ENCODE data around the gene MYO7B. TPM values are rescaled to one million over a fixed set of nuclear protein-coding genes. Genes with fewer than 3 reads are reported as not detected.

Gene MYO7B
- total and polyA plus RNA-seq, 10 donors, result 32.3 to 165 (median 52.9) TPM

GRCh38 chr2:127498386-127498785 is 37.1 kb upstream of the MYO7B start:
- no peaks in the 10 kb centered on the region for H3K9me3 ChIP-seq
- no peaks in the 10 kb centered on the region for H3K27me3 ChIP-seq (replicated peaks in 1 of 7)
- intact Hi-C loops (cut with DNase I; ENCODE audit: low total_unique reads), result no loop called here
- no peak for TF ChIP-seq POLR2A (IDR thresholded peaks at IDR 0.05)
- no peak for TF ChIP-seq POLR2AphosphoS5 (IDR thresholded peaks at IDR 0.05)
- TF ChIP-seq CTCF (IDR thresholded peaks at IDR 0.05 in 8 of 11, conservative IDR thresholded peaks at IDR 0.05 in 3 of 11), result no peak
- H3K4me3 ChIP-seq, result no peak overlapping the region
- H3K4me1 ChIP-seq, result peaks cover 0 to 8% (median 0%) of the 10 kb centered on the region in 6 donors
- peaks cover 6 to 100% (median 80%) of the 10 kb centered on the region in 6 donors for H3K36me3 ChIP-seq
- no peak overlapping the region for H3K27ac ChIP-seq
- DNase-seq, result no peak
- WGBS, 5 donors, result 76 to 95% (median 87%) methylated on average over 2 of the region's 2 CpGs

GRCh38 chr2:127503491-127503890 is 32.0 kb upstream of the MYO7B start:
- no peak overlapping the region for H3K27ac ChIP-seq
- 94 to 99% (median 97%) methylated on average over 2 of the region's 2 CpGs for WGBS, 5 donors

GRCh38 chr2:127504552-127505430 is 30.7 kb upstream of the MYO7B start:
- Histone ChIP-seq H3K9me3 (no peaks in the 10 kb centered on the region), H3K4me3 (no peak overlapping the region), H3K36me3 (peaks cover 10 to 63% (median 52%) of the 10 kb centered on the region in 6 donors), H3K27me3 (replicated peaks in 1 of 7) (no peaks in the 10 kb centered on the region), H3K4me1 (peaks cover 12 to 53% (median 32%) of the 10 kb centered on the region in 6 donors), H3K27ac (no peak overlapping the region)
- WGBS, 5 donors, result 70 to 92% (median 87%) methylated on average over 11 of the region's 11 CpGs
- DNase-seq, result no peak
- intact Hi-C loops (cut with DNase I; ENCODE audit: low total_unique reads), result no loop called here
- TF ChIP-seq POLR2AphosphoS5 (IDR thresholded peaks at IDR 0.05) (no peak), CTCF (IDR thresholded peaks at IDR 0.05 in 8 of 11, conservative IDR thresholded peaks at IDR 0.05 in 3 of 11) (no peak), POLR2A (IDR thresholded peaks at IDR 0.05) (no peak)

More at GRCh38 chr2:127503491-127503890, 32.0 kb upstream of the MYO7B start:
- H3K4me3 ChIP-seq, result no peak overlapping the region
- peaks cover 6 to 45% (median 21%) of the 10 kb centered on the region in 6 donors for H3K4me1 ChIP-seq
- no peaks in the 10 kb centered on the region for H3K9me3 ChIP-seq
- peaks cover 10 to 76% (median 59%) of the 10 kb centered on the region in 6 donors for H3K36me3 ChIP-seq
- DNase-seq, result no peak
- intact Hi-C loops (cut with DNase I; ENCODE audit: low total_unique reads), result no loop called here
- H3K27me3 ChIP-seq (replicated peaks in 1 of 7), result no peaks in the 10 kb centered on the region
- TF ChIP-seq POLR2A (IDR thresholded peaks at IDR 0.05), result no peak
- TF ChIP-seq POLR2AphosphoS5 (IDR thresholded peaks at IDR 0.05), result no peak
- no peak for TF ChIP-seq CTCF (IDR thresholded peaks at IDR 0.05 in 8 of 11, conservative IDR thresholded peaks at IDR 0.05 in 3 of 11)

GRCh38 chr2:127506510-127506909 is 29.0 kb upstream of the MYO7B start:
- no peak overlapping the region for H3K4me3 ChIP-seq
- H3K27me3 ChIP-seq (replicated peaks in 1 of 7), result no peaks in the 10 kb centered on the region
- peak overlapping the region in 1 of 8 donors; percentile 1 for H3K27ac ChIP-seq
- peaks cover 12 to 71% (median 40%) of the 10 kb centered on the region in 6 donors for H3K4me1 ChIP-seq
- peaks cover 5 to 57% (median 39%) of the 10 kb centered on the region in 6 donors for H3K36me3 ChIP-seq
- intact Hi-C loops (cut with DNase I; ENCODE audit: low total_unique reads), result no loop called here
- no peaks in the 10 kb centered on the region for H3K9me3 ChIP-seq
- WGBS, 5 donors, result 46 to 83% (median 53%) methylated on average over 1 of the region's 1 CpG
- DNase-seq, result no peak
- TF ChIP-seq POLR2AphosphoS5 (IDR thresholded peaks at IDR 0.05) (no peak), CTCF (IDR thresholded peaks at IDR 0.05 in 8 of 11, conservative IDR thresholded peaks at IDR 0.05 in 3 of 11) (no peak), POLR2A (IDR thresholded peaks at IDR 0.05) (no peak)
